Spleen (tissue), 7 donors: Measurements from ENCODE around the gene NIPA2.

Experiments used
- POLR2A ChIP-seq, 3 donors: fragments of 450-650 bp; IDR thresholded peaks; one replicate each; pipeline ENCODE4 v1.5.1; 2017; ENCODE audit warnings: antibody characterized with exemption in 3 of 3, mild to moderate bottlenecking in 1 of 3
- TF ChIP-seq, protein P1 (sequence below), 11 experiments: fragments of 200-600 bp in 7 of 11; fragments of 450-650 bp in 4 of 11; sonication (generic) in 4 of 11; IDR thresholded peaks in 8 of 11; conservative IDR thresholded peaks in 3 of 11; 1 replicate in 7 of 11; 2 replicates in 4 of 11; pipeline versions ENCODE4 v1.4.0 to v1.8.0; 2016 to 2021; ENCODE audit warnings: antibody characterized with exemption in 11 of 11, inconsistent platforms in 4 of 11, mild to moderate bottlenecking in 1 of 11
- donor health status: DM: no; HTN: no; CAD: no; lungs with moderate emphysema.
- donor health status: DM: no; HTN: no; CAD: no.
- donor health status: DM: no; HTN: no; CAD: no.

DNA sequence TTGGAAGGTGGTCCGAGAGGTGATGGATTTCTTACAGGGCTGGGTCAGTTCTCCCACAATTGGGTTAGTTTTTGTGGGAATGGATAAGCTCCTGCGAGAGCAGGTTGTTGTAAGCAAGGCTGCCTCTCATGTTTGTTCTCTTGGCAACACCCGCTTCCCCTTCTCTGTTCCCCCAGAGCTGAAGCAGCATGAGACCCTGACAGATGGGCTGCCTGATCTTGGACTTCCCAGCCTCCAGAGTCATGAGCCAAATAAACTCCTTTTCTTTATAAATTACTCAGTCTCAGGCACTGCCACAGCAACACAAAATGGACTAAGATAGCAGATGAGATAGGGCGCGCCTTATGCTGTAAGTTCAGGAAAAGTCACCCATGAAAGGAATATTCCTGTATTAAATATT lies 38.7 kb downstream of the NIPA2 start:
- TF ChIP-seq, protein P1, sequence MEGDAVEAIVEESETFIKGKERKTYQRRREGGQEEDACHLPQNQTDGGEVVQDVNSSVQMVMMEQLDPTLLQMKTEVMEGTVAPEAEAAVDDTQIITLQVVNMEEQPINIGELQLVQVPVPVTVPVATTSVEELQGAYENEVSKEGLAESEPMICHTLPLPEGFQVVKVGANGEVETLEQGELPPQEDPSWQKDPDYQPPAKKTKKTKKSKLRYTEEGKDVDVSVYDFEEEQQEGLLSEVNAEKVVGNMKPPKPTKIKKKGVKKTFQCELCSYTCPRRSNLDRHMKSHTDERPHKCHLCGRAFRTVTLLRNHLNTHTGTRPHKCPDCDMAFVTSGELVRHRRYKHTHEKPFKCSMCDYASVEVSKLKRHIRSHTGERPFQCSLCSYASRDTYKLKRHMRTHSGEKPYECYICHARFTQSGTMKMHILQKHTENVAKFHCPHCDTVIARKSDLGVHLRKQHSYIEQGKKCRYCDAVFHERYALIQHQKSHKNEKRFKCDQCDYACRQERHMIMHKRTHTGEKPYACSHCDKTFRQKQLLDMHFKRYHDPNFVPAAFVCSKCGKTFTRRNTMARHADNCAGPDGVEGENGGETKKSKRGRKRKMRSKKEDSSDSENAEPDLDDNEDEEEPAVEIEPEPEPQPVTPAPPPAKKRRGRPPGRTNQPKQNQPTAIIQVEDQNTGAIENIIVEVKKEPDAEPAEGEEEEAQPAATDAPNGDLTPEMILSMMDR (IDR thresholded peaks at IDR 0.05 in 8 of 11, conservative IDR thresholded peaks at IDR 0.05 in 3 of 11), result no peak
- TF ChIP-seq POLR2A (IDR thresholded peaks at IDR 0.05), result no peak
